GM19351 (cell line): ENCODE data around the gene KRT14.
"Not testable (repeated sequence)": the region's sequence is repeated elsewhere in the genome, so short reads cannot be mapped to it uniquely, and the experiment has no call there.

Experiments
- ATAC-seq: cut with Tn5 transposase; IDR thresholded peaks from one replicate; pipeline ENCODE4 v1.9.1; 2021; ENCODE audit warnings: mild to moderate bottlenecking, moderate library complexity; ENCODE audit not compliant: unreplicated experiment

Gene KRT14

DNA sequence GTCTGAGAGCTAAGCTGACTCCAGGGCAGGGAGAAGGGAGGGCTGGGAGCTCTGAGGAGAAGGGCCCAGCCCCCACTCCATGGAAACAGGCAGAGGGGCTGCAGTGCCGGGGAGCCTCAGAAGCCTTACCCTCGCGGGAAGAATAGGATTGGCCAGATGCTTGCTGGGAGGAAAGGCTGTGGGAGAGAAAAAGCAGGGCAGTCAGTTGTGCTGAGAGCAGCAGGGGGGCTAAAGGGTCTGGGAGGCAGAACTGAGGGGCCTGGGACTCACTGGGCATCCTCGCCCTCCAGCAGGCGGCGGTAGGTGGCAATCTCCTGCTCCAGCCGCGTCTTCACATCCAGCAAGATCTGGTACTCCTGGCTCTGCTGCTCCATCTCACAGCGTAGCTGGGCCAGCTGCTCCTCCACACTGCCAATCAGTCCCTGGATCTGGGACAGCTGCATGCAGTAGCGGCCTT is 23.4 kb upstream of the KRT14 start:
- ATAC-seq = not testable (repeated sequence)

DNA sequence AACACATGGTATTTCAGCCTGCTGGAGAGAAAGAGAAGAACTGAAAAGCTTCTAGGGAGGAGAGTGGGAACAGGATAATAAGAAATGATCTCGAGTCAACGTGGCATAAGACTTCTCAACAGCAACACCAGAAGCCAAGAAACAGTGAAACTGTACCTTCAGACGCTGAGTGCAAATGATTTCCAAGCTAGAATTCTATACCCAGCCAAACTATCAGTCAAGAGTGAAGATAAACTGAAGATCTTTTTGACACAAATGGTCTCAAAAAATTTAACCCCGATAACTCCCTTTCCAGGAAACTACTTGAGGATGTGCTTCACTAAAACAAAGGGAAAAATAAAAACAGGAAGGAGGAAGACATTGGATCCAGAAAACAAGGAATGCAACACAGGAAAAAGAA is 20.2 kb upstream of the KRT14 start:
- not testable (repeated sequence) for ATAC-seq

DNA sequence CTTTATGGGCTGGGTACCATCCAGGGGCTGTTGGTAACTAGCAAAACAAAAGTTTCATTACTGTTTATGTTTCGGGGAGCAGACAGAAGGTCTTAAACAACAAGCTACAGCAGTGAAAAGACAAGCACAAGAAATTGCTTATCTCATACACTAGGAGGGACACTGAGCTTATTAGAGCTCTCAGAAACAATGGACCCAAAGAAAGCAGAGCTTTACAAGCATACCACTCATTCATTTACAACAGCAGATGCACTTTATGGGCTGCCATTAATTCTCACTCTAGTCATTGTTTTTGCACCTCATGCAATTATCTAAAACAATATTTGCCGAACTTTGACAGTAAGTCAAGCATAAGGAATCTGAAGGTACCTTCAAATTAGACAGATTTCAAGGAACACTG is 15.8 kb upstream of the KRT14 start:
- no peak for ATAC-seq

DNA sequence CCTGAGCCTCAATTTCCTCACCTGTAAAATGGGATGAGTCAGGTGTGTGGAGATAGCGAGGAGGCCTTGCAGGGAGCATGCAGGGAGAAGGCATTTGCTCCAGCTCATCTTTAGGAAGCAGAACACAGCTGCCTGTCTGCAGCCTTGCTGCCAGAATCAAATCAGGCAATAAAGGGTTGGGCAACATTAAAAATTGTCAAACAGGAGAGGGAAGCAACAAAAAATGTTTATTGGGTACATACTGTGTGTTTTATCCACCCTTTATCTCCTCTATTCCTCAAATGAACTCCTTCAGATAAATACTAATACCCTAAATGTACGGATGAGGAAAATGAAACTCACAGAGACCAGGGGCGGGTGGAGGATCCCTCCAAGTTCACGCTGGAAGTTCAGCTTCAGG is 13.6 kb upstream of the KRT14 start:
- no peak for ATAC-seq

DNA sequence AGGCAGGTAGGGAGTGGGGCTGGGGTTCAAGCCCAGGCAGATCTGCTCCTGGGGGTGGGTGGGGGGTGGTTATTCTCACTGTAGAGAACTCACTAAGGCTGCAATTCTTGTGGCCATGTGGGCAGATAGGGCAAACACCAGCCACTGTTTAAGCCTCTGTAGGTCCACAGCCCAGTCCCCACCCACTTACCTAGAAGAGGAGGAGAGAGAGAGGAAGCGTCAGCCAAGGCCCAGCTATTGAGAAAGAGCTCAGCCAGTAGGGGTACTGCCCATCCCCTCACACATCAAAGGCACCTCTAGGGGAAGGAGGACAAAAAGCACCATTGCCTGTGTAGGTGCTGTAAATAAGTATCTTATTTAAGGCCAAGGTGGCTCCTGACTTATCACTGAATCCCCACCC is 13.0 kb upstream of the KRT14 start:
- no peak for ATAC-seq

DNA sequence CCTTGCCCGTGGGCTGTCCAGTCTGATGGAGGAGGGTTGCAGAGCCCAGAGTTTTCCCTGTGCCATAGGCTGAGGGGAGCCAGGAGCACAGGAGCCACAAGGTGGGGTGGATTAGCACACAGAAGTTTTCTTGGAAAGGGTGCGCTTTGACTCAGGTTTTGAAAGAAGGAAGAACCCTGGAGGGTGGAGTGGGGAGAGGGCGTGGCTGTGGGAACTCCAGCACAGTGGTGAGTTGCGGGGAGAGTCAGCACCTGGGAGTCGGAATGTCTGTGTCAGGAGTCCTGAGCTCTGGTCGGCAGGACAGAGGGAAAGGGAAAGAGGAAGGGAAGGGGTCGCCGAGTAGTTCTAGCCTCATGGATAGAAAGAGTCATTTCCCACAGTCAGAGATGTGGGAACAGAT is 8.9 kb upstream of the KRT14 start:
- no peak for ATAC-seq

DNA sequence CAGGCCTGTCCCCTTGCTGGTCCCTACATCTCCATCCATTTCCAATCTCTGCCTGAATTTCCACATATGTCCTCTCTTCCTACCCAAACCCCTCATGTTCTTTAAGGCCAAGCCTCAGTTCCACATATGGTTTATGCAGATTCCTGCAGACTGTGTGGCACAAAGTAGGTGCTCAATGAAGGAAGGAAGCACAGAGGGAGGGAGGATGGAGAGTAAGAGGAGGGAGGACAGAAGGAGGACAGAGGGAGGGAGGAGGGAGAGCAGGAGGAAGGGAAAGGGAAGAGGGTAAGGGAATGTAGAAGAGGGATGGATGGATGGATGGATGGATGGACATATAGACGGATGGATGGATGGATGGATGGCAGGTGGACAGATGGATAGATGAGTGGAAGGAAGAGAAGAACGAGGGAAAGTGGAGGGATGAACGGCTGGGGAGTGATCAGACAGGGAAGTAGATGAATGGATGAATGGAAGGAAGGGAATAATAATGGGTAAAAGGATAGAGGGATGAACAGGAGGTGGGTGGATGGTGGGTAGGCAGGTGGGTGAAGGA is 7.7 kb upstream of the KRT14 start:
- ATAC-seq = no peak

DNA sequence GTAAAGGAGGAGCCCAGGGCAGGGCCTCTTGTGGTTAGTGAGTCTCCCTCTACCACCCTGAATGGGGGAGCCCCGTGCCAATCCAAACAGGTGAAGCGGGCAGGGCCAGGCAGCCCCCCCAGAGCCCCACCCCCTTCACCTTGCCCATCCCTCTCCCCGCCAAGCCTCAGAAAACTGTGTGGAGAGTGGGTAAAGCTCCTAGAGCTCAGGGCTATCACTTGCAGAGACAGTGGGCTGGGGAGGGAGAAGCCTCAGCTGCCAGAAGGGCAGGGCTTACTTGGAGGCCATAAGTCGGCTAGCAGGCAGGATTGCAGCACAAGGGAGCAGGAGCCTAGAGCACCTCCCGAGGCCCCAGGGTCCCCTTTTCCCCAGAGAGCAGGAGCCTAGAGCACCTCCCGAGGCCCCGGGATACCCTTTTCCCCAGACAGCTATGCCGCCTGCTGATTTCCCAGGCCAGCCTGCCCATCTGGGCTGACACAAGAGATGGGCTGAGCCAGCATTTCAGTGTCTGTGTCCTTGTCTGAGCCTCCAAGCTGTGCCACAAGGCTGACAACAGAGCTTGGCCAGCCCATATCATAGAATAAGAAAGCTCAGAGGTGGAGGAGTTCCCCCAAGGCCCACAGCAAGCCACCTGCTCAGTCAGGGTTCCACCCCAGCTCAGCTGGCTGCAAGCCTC is 6.7 kb upstream of the KRT14 start:
- ATAC-seq = no peak

DNA sequence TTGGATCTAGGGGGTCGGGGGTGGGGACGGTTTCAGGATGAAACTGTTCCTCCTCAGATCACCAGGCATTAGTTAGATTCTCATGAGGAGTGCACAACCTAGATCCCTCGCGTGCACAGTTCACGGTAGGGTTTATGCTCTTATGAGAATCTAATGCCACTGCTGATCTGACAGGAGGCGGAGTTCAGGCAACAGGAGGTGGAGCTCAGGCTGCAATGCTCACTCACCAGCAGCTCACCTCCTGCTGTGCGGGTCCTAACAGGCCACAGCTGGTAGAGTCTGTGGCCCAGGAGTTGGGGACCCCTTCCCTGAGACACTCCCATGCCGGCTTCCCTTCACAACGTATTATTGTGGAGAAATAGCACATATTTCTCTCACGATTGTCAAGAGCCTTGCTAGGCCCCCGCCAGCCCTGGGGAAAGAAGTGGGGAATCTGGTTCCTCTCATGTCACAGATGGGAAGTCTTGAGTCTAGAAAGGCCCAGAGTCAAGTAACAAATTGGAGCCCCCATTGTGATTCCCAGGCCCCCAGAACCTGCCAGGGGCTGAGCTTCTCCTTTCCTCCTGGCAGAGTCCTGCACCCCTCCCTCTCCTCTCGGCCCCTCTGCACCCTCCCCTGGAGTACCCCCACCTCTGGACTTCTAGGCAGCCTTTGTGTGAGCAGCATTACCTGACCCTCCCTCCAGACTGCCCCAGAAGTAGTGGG is 6.1 kb upstream of the KRT14 start:
- ATAC-seq = no peak

DNA sequence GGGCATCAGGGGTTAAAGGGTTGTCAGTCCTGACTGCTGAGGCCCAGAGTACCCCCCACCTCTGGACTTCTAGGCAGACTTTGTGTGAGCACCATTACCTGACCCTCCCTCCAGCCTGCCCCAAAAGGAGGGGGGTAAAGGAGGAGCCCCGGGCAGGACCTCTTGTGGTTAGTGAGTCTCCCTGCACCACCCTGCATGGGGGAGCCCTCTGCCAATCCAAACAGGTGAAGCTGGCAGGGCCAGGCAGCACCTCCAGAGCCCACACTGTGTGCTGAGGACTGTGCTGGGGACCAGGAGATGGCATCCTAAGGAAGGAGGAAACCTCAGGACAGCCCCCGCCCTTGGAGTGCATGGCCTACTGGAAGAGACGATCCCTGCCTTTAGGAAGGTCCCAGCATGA is 2.6 kb upstream of the KRT14 start:
- no peak for ATAC-seq

DNA sequence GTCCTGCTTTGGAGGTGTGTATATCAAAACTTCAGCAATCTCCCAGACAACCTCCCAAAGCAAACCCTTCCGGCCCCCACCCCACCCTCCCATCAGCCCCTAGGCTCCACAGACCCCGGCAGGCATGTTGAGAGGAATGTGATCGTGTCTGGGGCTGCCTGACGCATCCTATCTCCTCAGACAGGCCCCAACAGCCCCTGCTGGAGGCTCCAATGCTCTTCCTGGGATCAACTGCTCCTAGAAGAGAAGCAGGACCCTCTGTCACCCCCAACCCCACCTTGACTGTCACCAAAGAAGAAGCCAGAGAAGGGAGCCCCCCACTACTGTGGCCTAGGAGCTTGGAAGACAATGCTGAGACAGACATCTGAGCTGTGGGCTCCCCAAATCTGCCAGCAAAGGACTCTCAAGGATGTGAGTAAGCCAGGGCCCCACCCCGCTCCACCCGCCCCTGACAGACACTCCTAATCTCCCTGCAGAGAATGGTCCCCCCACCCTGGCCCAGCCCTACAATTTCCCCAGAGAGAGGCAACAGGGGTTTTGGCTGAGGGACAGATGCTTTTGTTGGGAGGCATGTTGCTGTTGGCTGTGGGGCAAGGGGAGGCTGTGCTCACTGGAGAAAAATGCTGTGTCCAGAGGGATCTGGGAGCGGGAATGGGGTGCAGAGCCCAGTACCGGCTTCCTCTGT is 1.6 kb upstream of the KRT14 start:
- no peak for ATAC-seq

DNA sequence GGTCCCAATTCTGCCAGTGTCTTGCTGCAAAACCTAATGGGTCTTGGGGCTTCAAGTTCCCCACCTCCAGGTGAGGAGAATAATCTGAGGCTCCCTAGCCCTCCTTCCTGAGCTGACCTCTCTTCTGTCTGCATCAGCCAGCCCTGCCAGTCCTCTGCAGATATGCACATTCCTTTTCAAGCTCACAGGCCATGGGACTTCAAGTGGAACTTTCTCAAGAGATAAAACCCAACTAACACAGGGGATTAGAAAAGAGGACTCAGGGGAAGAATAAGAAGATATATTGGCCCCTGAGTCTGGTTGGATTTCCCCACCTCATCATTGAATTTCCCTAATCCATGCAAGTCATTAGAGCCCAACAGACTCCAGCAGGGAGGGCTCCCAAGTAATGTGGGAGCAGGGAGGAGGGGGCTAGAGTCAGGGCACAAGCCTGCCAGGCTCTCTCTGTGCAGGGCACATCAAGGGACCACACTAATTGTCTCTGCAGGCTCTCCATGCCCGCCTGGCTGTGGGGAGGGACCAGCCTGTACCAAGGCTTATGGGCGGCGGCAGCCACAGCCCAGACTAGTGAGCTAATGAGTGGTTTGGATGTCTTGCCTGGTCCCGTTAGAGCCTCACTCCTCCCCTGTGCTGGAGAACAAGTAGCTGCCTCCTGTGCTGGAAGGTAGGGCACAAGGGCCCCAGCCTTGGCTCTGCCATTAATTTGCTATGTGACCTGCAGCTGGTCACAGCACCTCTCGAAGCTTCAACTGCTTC is 1.2 kb downstream of the KRT14 start:
- ATAC-seq = no peak

DNA sequence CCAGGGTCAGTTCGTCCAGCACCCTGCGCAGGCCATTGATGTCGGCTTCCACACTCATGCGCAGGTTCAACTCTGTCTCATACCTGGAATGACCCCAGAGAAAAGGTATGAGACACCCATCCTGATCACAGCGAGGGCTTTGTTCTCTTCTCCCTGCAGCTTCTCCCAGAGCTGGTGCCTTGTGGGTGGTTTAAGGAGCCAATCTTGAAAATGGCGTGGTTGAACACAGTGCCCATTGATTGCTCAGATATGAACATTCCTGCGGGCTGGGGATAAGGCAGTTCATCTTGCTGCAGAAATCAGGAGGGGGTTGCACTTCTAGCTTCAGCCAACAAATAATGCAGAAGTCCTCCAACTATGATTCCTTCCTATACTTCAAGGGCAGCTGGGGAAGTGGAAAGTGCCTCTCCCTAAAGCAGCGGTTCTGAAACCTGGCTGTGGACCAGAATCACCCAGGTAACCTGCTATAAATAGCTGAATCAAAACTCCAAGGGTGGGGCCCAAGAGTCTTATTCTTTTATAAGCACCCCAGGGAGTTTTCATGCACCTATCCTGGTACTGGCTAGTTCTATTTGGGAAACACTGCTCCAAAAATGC is 2.3 kb downstream of the KRT14 start:
- not testable (repeated sequence) for ATAC-seq

DNA sequence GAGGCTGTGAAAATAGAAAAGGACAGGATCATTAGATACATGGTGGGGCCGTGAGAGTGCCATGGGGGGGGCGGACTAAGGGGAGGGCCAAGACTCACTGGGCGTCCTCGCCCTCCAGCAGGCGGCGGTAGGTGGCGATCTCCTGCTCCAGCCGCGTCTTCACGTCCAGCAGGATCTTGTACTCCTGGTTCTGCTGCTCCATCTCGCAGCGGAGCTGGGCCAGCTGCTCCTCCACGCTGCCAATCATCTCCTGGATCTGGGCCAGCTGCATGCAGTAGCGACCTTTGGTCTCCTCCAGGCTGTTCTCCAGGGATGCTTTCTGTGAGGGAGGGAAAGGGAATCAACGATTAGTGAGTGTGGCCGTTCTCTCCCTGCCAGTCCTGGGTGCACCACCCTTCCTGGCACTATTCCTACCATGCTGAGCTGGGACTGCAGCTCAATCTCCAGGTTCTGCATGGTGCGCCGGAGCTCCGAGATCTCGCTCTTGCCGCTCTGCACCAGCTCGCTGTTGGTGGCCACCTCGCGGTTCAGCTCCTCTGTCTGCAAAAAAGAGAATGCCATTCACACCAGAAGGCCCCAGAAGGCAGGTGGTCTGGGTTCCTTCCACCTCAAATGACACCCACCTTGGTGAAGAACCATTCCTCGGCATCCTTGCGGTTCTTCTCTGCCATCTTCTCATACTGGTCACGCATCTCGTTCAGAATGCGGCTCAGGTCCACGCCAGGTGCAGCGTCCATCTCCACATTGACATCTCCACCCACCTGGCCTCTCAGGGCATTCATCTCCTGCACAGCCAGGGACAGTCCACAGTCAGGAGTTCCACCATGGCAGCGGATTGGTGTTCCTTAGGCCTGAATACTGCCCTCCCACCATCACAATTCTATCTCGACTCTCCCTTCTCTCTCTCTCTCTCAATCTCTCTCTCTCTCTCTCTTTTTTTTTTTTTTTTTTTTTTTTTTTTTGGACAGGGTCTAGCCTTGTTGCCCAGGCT is 3.3 kb downstream of the KRT14 start:
- no peak for ATAC-seq

DNA sequence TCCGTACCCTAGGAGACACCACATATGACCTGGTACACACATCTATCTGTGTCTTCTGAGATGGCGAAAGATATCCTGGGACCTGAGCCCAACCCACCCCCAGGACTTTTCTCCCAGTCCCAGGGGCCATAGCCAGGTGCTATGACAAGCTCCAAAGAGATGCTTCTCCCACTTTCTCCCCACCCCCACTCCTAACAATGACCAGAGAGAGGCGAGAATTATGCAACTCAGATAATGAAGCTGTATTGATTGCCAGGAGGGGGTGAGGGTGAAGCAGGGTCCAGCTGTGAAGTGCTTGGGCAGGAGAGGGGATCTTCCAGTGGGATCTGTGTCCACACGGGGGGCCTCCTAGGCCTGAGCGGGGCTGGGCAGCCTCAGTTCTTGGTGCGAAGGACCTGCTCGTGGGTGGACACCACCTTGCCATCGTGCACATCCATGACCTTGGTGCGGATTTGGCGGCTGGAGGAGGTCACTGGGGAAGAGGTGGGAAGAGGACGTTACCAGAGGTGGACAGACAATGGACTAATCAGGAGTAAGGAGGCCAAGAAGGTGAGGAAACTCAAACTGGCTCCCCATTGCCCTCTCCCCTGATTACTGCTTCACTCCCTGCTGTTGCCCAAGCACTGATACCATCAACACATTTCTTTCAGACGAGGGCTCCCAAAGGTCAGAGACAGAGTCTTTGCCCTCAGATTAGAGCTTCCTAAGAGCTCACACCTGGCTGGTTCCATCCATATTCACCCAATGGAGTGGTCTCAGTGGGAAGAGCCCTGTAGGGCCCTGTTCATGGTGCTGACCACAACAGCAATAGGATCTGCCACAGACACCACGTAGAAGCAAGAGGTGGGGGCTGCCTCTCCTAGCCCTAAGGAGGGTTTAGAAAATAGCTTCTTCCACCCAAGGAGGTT is 4.4 kb downstream of the KRT14 start:
- ATAC-seq = not testable (repeated sequence)

DNA sequence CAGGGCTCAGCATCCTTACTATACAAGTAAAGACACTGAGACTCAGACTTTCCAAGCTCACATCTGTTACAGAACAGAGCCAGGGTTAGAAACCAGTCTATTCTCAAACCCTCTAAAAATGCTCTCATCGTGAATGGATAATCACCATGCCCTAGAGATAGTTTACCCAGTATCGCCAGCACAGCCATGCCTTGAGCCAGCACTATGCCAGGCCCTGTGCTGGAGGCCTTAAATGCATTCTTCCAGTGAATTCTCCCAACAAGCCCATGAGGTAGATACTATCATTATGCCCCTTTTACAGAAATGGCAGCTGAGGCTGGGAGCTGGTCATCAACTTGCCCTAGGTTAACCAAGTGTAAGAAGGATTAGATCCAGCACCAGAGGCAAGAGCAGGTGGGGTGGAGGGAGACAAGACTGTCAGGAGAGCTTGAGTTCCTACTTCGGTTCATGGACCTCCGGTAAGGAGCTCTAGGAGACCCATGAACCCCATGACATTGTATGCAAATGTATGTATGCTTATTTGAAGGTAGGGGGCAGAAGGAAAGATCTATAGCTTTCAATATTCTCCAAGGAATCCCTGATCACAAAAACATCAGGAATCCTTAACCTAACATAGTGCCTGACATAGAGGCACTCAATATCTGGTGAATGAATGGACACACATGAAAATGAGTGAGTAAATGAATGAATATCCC is 5.2 kb downstream of the KRT14 start:
- ATAC-seq = no peak

DNA sequence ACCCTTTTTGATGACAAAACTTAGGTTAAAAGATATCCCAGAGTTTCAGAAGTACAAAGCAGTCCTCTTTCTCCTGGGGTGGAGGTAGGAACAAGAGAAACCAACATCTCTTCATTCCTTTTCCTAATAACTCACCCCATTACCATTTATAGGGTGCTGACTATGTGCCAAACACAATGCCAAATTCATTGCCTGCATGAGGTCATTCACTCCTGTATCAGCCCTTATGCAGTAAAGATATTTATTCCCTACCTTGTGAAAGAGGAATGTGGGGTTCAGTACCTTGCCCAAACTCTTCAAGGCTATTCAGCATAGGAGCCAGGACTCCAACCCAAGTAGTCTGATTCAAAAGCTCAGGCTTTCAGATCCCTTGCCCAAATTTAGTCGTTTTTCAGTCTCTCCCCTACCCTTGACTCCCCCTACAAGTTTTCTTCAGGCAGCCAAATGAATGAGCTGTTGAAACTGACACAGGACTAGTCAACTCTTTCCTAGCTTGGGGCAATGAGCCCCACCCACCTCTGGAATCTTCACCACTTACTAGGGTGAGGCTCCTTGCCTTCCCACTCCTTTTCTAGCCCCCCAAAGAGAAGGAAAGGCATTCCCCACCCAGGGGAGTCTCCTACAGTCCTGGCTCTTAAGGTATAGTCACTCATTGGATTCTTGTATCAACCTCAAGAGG is 5.9 kb downstream of the KRT14 start:
- no peak for ATAC-seq
